DND-41 (cell line): ENCODE results near the gene UGT1A5.

Experiments
- ATAC-seq: fragments of 200-7000 bp; cut with Tn5 transposase; 3 replicates; pipeline ENCODE4 v1.9.1; 2021; ENCODE audit warnings: low read depth; ENCODE audit not compliant: insufficient read depth
- DNase-seq: peaks from one replicate; pipeline ENCODE4 v3.0.0-alpha.2; 2020
- H2AFZ ChIP-seq: 2 replicates; pipeline ENCODE4 v1.6.0; 2012; ENCODE audit warnings: low read depth, low read length
- H3K27ac ChIP-seq: 2 replicates; pipeline ENCODE4 v1.5.1; 2012; ENCODE audit warnings: low read length, inconsistent platforms
- H3K27me3 ChIP-seq: fragments of 200-600 bp; sonication (generic); 2 replicates; pipeline ENCODE4 v1.6.0; 2012; ENCODE audit warnings: low read length, mild to moderate bottlenecking, inconsistent platforms; ENCODE audit not compliant: insufficient read depth, poor library complexity
- H3K36me3 ChIP-seq: 2 replicates; pipeline ENCODE4 v1.5.1; 2012; ENCODE audit warnings: low read length, inconsistent platforms; ENCODE audit not compliant: insufficient read depth
- H3K4me1 ChIP-seq: 2 replicates; pipeline ENCODE4 v1.5.1; 2012; ENCODE audit warnings: mild to moderate bottlenecking, low read length; ENCODE audit not compliant: insufficient read depth
- H3K4me2 ChIP-seq: 2 replicates; pipeline ENCODE4 v1.6.0; 2012; ENCODE audit warnings: mild to moderate bottlenecking, moderate library complexity, low read length, inconsistent platforms; ENCODE audit not compliant: insufficient read depth
- H3K4me3 ChIP-seq, 2 experiments: fragments of 200-600 bp in 1 of 2; shearing (Covaris generic) in 1 of 2; 2 replicates each; pipeline ENCODE4 v1.5.1; 2012 to 2016; ENCODE audit warnings: inconsistent platforms in 2 of 2, low read length in 2 of 2, mild to moderate bottlenecking in 2 of 2, low read depth in 1 of 2, moderate library complexity in 1 of 2
- H3K79me2 ChIP-seq: 2 replicates; pipeline ENCODE4 v1.6.0; 2012; ENCODE audit warnings: low read length, inconsistent platforms; ENCODE audit not compliant: insufficient read depth
- H3K9ac ChIP-seq: 2 replicates; pipeline ENCODE4 v1.6.0; 2012; ENCODE audit warnings: low read depth, mild to moderate bottlenecking, inconsistent platforms, low read length, moderate library complexity
- H3K9me3 ChIP-seq: 2 replicates; pipeline ENCODE4 v1.5.1; 2012; ENCODE audit warnings: low read length, moderate library complexity, mild to moderate bottlenecking, inconsistent platforms; ENCODE audit not compliant: insufficient read depth, severe bottlenecking
- H4K20me1 ChIP-seq: 2 replicates; pipeline ENCODE4 v1.6.0; 2012; ENCODE audit warnings: low read length; ENCODE audit not compliant: insufficient read depth
- CTCF ChIP-seq: IDR thresholded peaks from 2 replicates; pipeline ENCODE4 v1.5.1; 2012; ENCODE audit warnings: borderline replicate concordance, low read length, moderate library complexity, mild to moderate bottlenecking; ENCODE audit not compliant: poor library complexity, severe bottlenecking; ENCODE audit errors: extremely low read depth
- EZH2 ChIP-seq: IDR thresholded peaks from 3 replicates; pipeline ENCODE4 v1.6.1; 2012; ENCODE audit warnings: borderline replicate concordance, low read depth, mild to moderate bottlenecking, moderate library complexity, low read length, inconsistent platforms; ENCODE audit not compliant: severe bottlenecking

The UGT1A5 gene

GRCh38 chr2:233764761-233765160, 52.1 kb downstream of the UGT1A5 start:
- H3K27ac ChIP-seq: no peak overlapping the region
- no peak overlapping the region for H3K4me3 ChIP-seq
- no peak overlapping the region for H2AFZ ChIP-seq
- H3K9ac ChIP-seq: no peak overlapping the region
- no peak overlapping the region for H3K4me2 ChIP-seq
- TF ChIP-seq CTCF: no peak
- no peak for TF ChIP-seq EZH2
- DNase-seq (no peak), ATAC-seq (no peak)
- H3K79me2 ChIP-seq: no peaks in the 10 kb centered on the region
- H3K9me3 ChIP-seq: no peaks in the 10 kb centered on the region
- H3K27me3 ChIP-seq: peaks cover 10% of the 10 kb centered on the region
- H4K20me1 ChIP-seq: no peaks in the 10 kb centered on the region
- H3K36me3 ChIP-seq: no peaks in the 10 kb centered on the region
- H3K4me1 ChIP-seq: no peaks in the 10 kb centered on the region

GRCh38 chr2:233766416-233766815, 53.7 kb downstream of the UGT1A5 start:
- ATAC-seq: no peak
- H3K4me3 ChIP-seq: no peak overlapping the region
- H3K79me2 ChIP-seq: no peaks in the 10 kb centered on the region
- no peak overlapping the region for H3K4me2 ChIP-seq
- no peaks in the 10 kb centered on the region for H3K4me1 ChIP-seq
- H3K9ac ChIP-seq: no peak overlapping the region
- TF ChIP-seq CTCF: no peak
- TF ChIP-seq EZH2: no peak
- H3K27ac ChIP-seq: no peak overlapping the region
- peaks cover 7% of the 10 kb centered on the region for H3K27me3 ChIP-seq
- DNase-seq: no peak
- H2AFZ ChIP-seq: no peak overlapping the region
- H3K36me3 ChIP-seq: no peaks in the 10 kb centered on the region
- no peaks in the 10 kb centered on the region for H4K20me1 ChIP-seq
- no peaks in the 10 kb centered on the region for H3K9me3 ChIP-seq

GRCh38 chr2:233768076-233768475, 55.4 kb downstream of the UGT1A5 start:
- no peak for DNase-seq
- Histone ChIP-seq H3K4me2 (no peak overlapping the region), H3K79me2 (no peaks in the 10 kb centered on the region), H3K4me3 (no peak overlapping the region), H3K4me1 (no peaks in the 10 kb centered on the region), H3K36me3 (no peaks in the 10 kb centered on the region), H4K20me1 (no peaks in the 10 kb centered on the region), H3K27ac (no peak overlapping the region), H3K27me3 (peaks cover 7% of the 10 kb centered on the region), H3K9me3 (no peaks in the 10 kb centered on the region), H3K9ac (no peak overlapping the region), H2AFZ (no peak overlapping the region)
- TF ChIP-seq EZH2 (no peak), CTCF (no peak)
- no peak for ATAC-seq

GRCh38 chr2:233769260-233769659, 56.6 kb downstream of the UGT1A5 start:
- H3K27ac ChIP-seq: no peak overlapping the region
- ATAC-seq (no peak), DNase-seq (no peak)
- H3K36me3 ChIP-seq: no peaks in the 10 kb centered on the region
- no peak overlapping the region for H3K4me2 ChIP-seq
- H4K20me1 ChIP-seq: no peaks in the 10 kb centered on the region
- H3K9me3 ChIP-seq: no peaks in the 10 kb centered on the region
- TF ChIP-seq CTCF (no peak), EZH2 (no peak)
- H3K79me2 ChIP-seq: no peaks in the 10 kb centered on the region
- H3K9ac ChIP-seq: no peak overlapping the region
- H3K4me1 ChIP-seq: no peaks in the 10 kb centered on the region
- no peak overlapping the region for H2AFZ ChIP-seq
- peaks cover 4% of the 10 kb centered on the region for H3K27me3 ChIP-seq
- no peak overlapping the region for H3K4me3 ChIP-seq
